ENCODE data around the gene TEF.

GRCh38 chr22:41448189-41448808 lies 66.6 kb downstream of the TEF start:
- peak; percentile 77 for TF ChIP-seq TAF1 (IDR thresholded peaks at IDR 0.05; ENCODE audit: borderline replicate concordance, low read depth, low read length)
- TF ChIP-seq MAX (IDR thresholded peaks at IDR 0.05; ENCODE audit: low read depth): peak; percentile 44; the same call in 1 of the 2 replicates
- no peak for TF ChIP-seq GABPA (IDR thresholded peaks at IDR 0.05; ENCODE audit: low read depth)
- TF ChIP-seq GATA2 (CRISPR knock-in tag; IDR thresholded peaks at IDR 0.05): no peak

All from SK-N-SH (cell line).